ENCODE results near the gene LRRC49.

- TF ChIP-seq CTCF (IDR thresholded peaks at IDR 0.05; ENCODE audit: low read depth, low read length, poor library complexity, severe bottlenecking) (no peak), EZH2phosphoT487 (IDR thresholded peaks at IDR 0.05; ENCODE audit: borderline replicate concordance, low read length) (no peak)
Measured at GRCh38 chr15:70845602-70846360, 46.8 kb upstream of the LRRC49 start.
